Measurements from ENCODE around the gene YEATS2.

GRCh38 chr3:183828538-183828870 lies 130.9 kb downstream of the YEATS2 start:
- TF ChIP-seq CTCF (IDR thresholded peaks at IDR 0.05; ENCODE audit: poor library complexity, severe bottlenecking) (no peak), RAD21 (conservative IDR thresholded peaks at IDR 0.05) (no peak), REST (IDR thresholded peaks at IDR 0.05; ENCODE audit: borderline replicate concordance) (no peak), TAF1 (IDR thresholded peaks at IDR 0.05; ENCODE audit: low read depth) (no peak), POLR2AphosphoS5 (IDR thresholded peaks at IDR 0.05) (no peak), MXI1 (conservative IDR thresholded peaks at IDR 0.05; ENCODE audit: poor library complexity, severe bottlenecking) (no peak), EZH2 (IDR thresholded peaks at IDR 0.05; ENCODE audit: borderline replicate concordance, insufficient read depth, low read length, poor library complexity, severe bottlenecking) (no peak)
